Parathyroid adenoma (tissue), 2 donors: ENCODE measurements around the gene AACS.

ENCODE experiments used
- H2AFZ ChIP-seq: fragments of 300-600 bp; sonication (generic); one replicate; pipeline ENCODE4 v1.7.0; 2017; ENCODE audit warnings: antibody characterized with exemption, mild to moderate bottlenecking
- H3K27ac ChIP-seq: fragments of 300-600 bp; sonication (generic); one replicate; pipeline ENCODE4 v1.7.0; 2017
- H3K27me3 ChIP-seq: fragments of 300-600 bp; sonication (generic); one replicate; pipeline ENCODE4 v1.7.0; 2017; ENCODE audit warnings: low read length; ENCODE audit not compliant: control insufficient read depth, insufficient read depth
- H3K36me3 ChIP-seq: fragments of 300-600 bp; sonication (generic); one replicate; pipeline ENCODE4 v1.7.0; 2017; ENCODE audit warnings: low read length; ENCODE audit not compliant: control insufficient read depth, insufficient read depth
- H3K4me1 ChIP-seq: fragments of 300-600 bp; sonication (generic); one replicate; pipeline ENCODE4 v1.7.0; 2017; ENCODE audit warnings: control low read depth
- H3K4me2 ChIP-seq: fragments of 300-600 bp; sonication (generic); one replicate; pipeline ENCODE4 v1.7.0; 2017; ENCODE audit warnings: low read length
- H3K4me3 ChIP-seq: fragments of 300-600 bp; sonication (generic); one replicate; pipeline ENCODE4 v1.7.0; 2017; ENCODE audit warnings: low read depth, low read length
- H3K79me2 ChIP-seq: fragments of 300-600 bp; sonication (generic); one replicate; pipeline ENCODE4 v1.7.0; 2017; ENCODE audit warnings: control low read depth
- H3K9ac ChIP-seq: fragments of 300-600 bp; sonication (generic); one replicate; pipeline ENCODE4 v1.7.0; 2017; ENCODE audit warnings: mild to moderate bottlenecking
- H3K9me3 ChIP-seq: fragments of 300-600 bp; sonication (generic); one replicate; pipeline ENCODE4 v1.7.0; 2017; ENCODE audit warnings: low read length; ENCODE audit not compliant: control insufficient read depth
- CTCF ChIP-seq: fragments of 300-600 bp; sonication (generic); IDR thresholded peaks from one replicate; pipeline ENCODE4 v1.7.0; 2017; ENCODE audit warnings: antibody characterized with exemption, mild to moderate bottlenecking
- donor health status: primary hyperparathyroidism.

AACS gene

GRCh38 chr12:125171267-125171666 lies 106.0 kb downstream of the AACS start:
- no peak overlapping the region for H3K27ac ChIP-seq
- no peaks in the 10 kb centered on the region for H3K27me3 ChIP-seq

DNA sequence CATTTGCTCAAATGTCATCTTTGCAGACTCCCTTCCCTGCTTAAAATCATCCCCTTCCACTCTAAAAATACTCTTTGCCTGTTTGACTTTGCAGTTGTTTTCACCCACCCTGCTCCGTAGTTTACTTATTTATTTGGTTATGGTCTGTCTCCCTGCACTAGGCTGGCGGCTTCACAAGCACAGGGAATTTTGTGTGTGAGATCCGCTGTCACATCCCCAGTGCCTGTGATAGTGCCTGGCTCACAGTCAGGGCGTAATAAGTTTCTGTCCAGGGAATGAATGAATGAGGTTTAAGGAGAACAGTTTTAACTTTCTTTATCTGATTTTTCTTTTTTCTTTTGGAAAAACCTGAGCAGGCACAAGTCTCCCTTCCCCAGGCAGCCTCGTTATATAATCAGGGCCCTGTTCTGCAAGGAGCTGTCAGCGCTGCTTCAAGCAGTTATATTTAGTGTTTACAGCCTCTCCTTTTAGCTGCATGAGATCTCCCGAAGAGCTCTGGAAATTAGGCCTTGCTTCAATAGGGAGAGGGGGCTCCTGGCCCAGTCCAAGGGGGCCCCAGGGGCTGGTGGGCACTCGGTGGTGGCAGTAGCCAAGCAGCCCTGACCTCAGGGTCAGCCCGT lies 107.1 kb downstream of the AACS start:
- no peaks in the 10 kb centered on the region for H3K4me1 ChIP-seq
- no peak overlapping the region for H3K4me3 ChIP-seq
- no peak overlapping the region for H2AFZ ChIP-seq
- no peak for TF ChIP-seq CTCF
- H3K27ac ChIP-seq: no peak overlapping the region
- H3K36me3 ChIP-seq: peaks cover 2% of the 10 kb centered on the region
- H3K9me3 ChIP-seq: no peaks in the 10 kb centered on the region
- no peak overlapping the region for H3K4me2 ChIP-seq
- no peaks in the 10 kb centered on the region for H3K79me2 ChIP-seq
- no peaks in the 10 kb centered on the region for H3K27me3 ChIP-seq
- H3K9ac ChIP-seq: no peak overlapping the region

More at GRCh38 chr12:125171267-125171666, 106.0 kb downstream of the AACS start:
- no peaks in the 10 kb centered on the region for H3K4me1 ChIP-seq
- no peak overlapping the region for H2AFZ ChIP-seq
- H3K36me3 ChIP-seq: peaks cover 2% of the 10 kb centered on the region
- TF ChIP-seq CTCF: no peak
- no peaks in the 10 kb centered on the region for H3K79me2 ChIP-seq
- H3K9ac ChIP-seq: no peak overlapping the region
- no peak overlapping the region for H3K4me3 ChIP-seq
- no peak overlapping the region for H3K4me2 ChIP-seq
- no peaks in the 10 kb centered on the region for H3K9me3 ChIP-seq

DNA sequence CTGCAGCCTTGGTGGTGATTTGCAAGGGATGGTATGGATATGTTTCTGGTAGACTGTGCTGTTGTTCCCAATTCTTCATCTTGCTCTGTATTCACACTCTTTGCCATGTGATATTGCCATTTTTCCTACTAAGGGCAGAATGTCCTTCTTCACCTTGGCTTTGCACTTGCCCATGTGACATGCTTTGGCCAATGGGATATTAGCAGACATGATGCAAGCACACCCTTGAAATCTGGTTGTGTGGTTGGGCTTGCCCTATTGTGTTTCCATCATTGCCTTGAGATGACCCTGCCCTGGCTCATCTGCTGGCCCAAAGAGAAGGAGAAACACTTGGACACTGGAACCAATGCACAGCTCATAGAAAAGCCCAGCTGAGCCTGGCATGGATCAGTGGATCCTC lies 110.3 kb downstream of the AACS start:
- Histone ChIP-seq H3K27ac (no peak overlapping the region), H3K79me2 (no peaks in the 10 kb centered on the region), H3K9ac (no peak overlapping the region), H2AFZ (no peak overlapping the region), H3K4me3 (no peak overlapping the region), H3K9me3 (no peaks in the 10 kb centered on the region), H3K4me2 (no peak overlapping the region), H3K27me3 (no peaks in the 10 kb centered on the region), H3K4me1 (no peaks in the 10 kb centered on the region), H3K36me3 (no peaks in the 10 kb centered on the region)
- no peak for TF ChIP-seq CTCF

GRCh38 chr12:125178222-125178621 lies 113.0 kb downstream of the AACS start:
- no peak overlapping the region for H3K9ac ChIP-seq
- no peaks in the 10 kb centered on the region for H3K27me3 ChIP-seq
- H3K4me1 ChIP-seq: no peaks in the 10 kb centered on the region
- no peaks in the 10 kb centered on the region for H3K79me2 ChIP-seq
- TF ChIP-seq CTCF: no peak
- no peak overlapping the region for H3K27ac ChIP-seq
- H2AFZ ChIP-seq: no peak overlapping the region
- H3K36me3 ChIP-seq: no peaks in the 10 kb centered on the region
- H3K4me3 ChIP-seq: no peak overlapping the region
- no peaks in the 10 kb centered on the region for H3K9me3 ChIP-seq
- H3K4me2 ChIP-seq: no peak overlapping the region

DNA sequence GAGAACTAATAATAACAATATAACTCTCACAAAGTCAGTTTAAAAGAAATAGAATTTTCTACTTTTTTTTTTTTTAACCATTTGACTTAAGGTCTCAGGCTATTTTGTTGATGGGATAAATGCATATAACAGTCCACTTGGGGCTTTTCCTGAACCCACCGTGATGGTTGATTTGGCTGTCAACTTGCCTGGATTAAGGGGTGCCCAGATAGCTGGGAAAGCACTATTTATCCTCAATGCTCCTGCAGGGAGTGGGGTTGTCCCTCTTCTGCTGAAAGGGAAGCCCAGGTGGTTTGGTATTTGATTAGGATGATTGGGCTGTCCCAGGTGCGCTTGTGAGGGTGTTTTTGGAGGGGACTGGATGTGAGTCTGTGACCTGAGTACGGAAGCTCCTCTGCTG lies 114.9 kb downstream of the AACS start:
- Histone ChIP-seq H2AFZ (no peak overlapping the region), H3K27me3 (no peaks in the 10 kb centered on the region), H3K9me3 (no peaks in the 10 kb centered on the region), H3K4me3 (no peak overlapping the region), H3K79me2 (no peaks in the 10 kb centered on the region), H3K9ac (no peak overlapping the region), H3K27ac (no peak overlapping the region), H3K36me3 (no peaks in the 10 kb centered on the region), H3K4me1 (no peaks in the 10 kb centered on the region), H3K4me2 (no peak overlapping the region)
- TF ChIP-seq CTCF: no peak
